LHCN-M2 (cell line): ENCODE measurements around the gene ANKRD63. TPM values are rescaled to one million over a fixed set of nuclear protein-coding genes. Genes with fewer than 3 reads are reported as not detected.

ENCODE experiments used
- DNase-seq: peaks from one replicate; pipeline ENCODE4 v3.0.0-alpha.2; 2012; ENCODE audit warnings: low read depth
- total RNA-seq: library from RNA; depleted of rRNA; stranded (reverse); fragments of >200 nt; gene quantifications from 2 replicates; pipeline ENCODE4 v1.2.3, GENCODE V29; 2014

ANKRD63 gene
- total RNA-seq, 1 experiment from 2014 or later = not detected

DNA sequence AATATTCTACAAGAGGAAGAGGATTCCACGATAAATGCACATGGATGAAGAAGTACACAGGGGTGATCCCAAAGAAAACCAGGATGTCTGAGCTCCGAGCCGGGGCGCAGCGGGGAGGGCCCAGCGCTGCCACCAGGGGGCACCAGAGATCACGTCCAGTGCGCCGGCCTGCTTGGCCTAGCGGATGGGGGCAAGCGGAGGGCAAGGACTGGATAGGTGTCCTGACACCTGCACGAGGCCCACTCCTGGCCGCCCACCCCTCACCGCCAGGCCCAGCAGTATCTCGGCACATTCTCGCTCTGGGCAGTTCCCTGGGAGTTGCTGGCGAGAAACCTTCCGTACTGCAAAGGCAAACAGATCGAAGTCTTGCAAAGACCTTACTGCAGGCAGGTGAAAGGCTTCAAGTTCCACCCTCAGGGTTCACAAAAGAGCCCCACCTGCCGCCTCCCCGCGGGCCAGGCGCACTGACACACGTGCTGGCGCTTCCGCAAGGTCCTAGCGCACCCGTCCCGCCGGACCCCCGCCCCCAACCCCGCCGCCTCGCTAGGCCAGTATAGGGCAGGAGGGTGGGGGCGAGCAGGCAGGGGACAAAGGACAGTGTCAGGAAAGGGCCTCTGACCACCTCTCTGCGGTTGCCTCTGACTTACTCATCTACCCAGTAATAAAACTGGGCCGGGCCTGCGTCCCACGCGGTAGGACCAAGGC lies 3.3 kb downstream of the ANKRD63 start:
- peak; percentile 28 for DNase-seq

DNA sequence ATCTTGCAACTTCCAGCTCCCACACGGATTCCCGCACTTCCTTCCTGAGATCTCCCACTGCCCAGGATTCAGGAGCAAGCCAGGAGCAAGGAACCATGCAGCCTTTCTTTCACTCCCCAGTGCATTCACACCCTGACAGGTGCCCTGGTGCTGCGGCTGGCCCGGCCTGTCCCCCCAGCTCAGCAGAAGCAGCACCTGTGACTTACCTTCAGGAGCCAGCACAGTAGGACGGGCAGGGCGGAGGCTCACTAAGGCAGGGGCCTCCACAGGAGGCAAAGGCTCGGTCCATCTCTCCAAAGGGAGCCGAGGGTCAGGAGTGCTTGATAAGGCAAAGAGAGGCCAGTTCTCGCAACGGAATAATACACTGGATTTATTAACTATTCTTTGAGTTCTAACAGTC lies 4.8 kb downstream of the ANKRD63 start:
- DNase-seq = no peak

DNA sequence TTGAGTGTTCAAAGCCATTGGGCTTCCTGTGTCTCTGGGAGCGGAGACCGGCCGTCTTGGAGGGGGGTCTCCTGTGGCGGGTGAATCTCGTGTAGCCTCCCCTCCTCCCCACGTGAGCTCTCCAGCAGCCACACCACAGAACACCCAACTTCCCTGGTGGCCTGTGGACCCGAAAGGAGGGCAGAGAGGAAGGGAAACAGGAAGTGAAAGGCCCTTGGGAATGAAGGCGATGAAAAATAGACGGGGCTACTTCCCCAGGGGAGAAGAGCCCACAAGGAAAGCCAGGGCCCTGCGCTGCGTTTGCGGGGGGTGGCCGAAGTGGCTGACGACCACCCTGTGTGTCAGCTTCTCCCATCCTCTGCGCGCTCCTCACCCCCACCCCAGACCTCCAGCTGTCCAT lies 5.4 kb downstream of the ANKRD63 start:
- DNase-seq = no peak

DNA sequence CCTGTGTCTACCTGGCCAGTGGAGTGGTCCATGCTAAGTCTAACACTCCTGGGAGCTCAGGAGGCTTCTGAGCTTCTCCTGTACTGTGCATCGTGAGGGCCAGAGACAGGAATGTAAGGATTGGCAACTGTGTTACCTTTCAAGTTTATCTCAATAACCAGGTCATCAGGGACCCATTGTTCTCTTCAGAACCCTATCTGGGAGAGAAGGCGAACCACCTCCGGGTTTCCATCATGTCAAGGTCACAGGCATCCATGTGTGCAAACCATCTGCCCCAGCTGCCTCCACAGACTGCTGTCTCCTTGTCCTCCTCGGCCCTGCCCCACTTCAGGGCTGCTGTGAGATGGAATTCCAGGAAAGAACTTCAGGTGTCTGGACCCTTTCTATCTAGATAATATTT lies 5.9 kb downstream of the ANKRD63 start:
- no peak for DNase-seq

DNA sequence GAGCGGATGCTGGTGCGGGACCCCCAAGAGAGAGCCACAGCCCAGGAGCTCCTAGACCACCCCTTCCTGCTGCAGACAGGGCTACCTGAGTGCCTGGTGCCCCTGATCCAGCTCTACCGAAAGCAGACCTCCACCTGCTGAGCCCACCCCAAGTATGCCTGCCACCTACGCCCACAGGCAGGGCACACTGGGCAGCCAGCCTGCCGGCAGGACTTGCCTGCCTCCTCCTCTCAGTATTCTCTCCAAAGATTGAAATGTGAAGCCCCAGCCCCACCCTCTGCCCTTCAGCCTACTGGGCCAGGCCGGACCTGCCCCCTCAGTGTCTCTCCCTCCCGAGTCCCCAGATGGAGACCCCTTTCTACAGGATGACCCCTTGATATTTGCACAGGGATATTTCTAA lies 6.9 kb downstream of the ANKRD63 start:
- DNase-seq = no peak

DNA sequence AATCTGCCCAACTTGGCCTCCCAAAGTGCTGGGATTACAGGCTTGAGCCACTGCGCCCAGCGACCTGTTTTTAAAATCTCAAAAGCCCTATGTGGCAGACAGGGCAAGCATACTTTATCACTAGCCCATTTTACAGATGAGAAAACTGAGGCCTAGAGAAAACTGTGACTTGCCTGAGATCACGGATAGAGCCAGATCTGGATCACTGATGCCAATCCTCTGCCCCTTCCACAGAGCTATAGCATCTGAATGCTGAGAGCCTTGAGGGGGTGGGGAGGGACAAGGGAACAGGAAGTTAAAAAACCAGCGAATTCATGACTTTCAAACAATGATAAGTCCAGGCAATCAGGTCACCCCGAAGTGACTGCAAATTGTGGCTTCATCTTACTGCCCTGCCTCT lies 7.3 kb downstream of the ANKRD63 start:
- no peak for DNase-seq

DNA sequence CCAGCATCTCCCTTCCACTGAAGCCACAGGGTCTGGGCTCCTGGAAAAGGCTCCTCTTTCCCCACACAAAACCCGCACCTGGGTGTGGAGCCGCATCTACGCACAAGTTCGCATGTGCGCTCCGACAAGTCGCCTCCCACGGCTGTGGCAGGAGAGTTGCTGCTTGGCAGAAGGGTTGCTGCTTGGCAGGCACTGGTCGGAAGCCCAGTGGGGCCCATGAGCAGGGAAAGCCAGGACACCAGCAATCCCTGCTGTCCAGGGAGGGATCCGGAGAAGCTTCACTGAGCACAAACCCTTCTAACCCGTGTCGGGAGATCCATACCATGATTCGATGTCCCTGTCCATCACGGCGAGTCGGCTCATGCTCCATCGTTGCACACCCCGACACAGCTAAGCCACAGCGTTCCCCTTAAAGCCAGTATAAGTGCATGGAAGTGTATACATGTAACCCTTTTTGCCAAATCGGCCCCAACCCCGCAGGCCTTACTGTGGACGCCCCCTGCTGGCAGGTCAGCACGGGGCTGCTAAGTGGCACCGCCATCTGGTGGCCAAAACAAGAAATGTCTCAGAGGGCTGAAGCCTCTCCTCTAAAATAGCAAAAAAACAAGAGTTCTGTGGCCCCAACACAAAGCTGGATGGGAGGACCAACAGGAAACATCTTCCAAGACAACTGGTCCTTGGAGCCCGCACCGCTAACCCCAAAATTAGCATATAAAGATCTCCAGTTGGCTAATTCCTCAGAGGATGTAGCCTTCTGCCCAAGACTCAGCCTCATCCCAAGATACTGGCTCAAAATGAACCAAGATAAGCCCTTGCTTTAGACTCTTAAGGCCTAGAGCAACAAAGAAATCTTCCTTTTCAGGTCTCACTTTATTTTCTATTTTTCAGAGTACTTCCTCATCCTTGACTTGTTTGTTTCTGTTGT lies 8.3 kb downstream of the ANKRD63 start:
- DNase-seq = peak; percentile 67

DNA sequence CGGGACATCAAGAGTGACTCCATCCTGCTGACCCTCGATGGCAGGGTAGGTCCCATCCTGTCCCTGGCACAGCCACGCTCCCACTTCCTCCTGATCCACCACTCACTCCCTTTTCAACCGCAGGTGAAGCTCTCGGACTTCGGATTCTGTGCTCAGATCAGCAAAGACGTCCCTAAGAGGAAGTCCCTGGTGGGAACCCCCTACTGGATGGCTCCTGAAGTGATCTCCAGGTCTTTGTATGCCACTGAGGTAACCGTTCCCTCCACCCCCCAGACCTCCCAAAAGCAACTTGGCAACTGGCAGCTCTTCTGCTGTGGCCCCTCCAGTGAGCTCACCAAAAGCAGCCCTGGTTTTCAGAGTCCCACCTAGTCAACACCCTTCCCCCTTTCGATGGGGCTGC lies 9.4 kb downstream of the ANKRD63 start:
- no peak for DNase-seq

DNA sequence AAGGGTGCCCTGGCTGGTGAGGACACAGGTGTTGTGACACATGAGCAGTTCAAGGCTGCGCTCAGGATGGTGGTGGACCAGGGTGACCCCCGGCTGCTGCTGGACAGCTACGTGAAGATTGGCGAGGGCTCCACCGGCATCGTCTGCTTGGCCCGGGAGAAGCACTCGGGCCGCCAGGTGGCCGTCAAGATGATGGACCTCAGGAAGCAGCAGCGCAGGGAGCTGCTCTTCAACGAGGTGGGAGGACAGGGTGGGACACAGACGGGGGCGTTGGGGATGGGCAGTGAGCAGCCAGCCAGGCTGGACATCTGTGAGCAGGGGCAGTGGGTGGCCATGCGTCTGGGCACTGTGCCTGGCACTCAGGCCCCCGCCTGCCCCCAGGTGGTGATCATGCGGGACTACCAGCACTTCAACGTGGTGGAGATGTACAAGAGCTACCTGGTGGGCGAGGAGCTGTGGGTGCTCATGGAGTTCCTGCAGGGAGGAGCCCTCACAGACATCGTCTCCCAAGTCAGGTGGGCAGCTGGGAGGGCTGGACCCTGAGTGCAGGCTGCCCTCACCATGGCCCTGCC lies 10.3 kb downstream of the ANKRD63 start:
- DNase-seq = no peak

DNA sequence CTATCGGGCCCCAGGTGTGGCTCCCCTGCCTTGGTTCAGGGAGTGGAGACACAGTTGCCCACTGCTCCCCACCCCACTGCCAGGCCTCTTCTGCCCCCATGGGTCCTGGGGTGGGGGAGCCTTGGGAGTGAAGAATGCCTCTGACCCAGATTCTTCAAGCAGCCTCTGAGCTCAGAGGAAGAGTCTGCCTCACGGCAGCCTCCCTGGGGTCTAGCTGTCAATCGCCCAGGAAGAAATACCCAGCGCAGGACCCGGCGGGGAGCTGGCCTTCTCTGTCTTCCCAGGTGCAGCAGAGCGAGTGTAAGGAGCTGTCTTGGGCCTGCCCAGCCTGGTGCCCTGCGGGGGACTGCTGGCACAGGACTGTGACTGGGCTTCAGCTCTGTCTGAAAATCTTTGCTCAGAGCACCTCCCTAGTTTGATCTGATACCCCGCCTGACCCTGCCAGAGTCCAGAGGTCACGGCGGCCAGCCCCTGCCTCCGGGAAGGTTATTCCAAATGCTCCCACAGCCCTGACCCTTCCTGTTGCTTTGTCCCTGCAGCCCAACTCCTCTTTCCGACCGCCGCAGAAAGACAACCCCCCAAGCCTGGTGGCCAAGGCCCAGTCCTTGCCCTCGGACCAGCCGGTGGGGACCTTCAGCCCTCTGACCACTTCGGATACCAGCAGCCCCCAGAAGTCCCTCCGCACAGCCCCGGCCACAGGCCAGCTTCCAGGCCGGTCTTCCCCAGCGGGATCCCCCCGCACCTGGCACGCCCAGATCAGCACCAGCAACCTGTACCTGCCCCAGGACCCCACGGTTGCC lies 11.0 kb downstream of the ANKRD63 start:
- no peak for DNase-seq

DNA sequence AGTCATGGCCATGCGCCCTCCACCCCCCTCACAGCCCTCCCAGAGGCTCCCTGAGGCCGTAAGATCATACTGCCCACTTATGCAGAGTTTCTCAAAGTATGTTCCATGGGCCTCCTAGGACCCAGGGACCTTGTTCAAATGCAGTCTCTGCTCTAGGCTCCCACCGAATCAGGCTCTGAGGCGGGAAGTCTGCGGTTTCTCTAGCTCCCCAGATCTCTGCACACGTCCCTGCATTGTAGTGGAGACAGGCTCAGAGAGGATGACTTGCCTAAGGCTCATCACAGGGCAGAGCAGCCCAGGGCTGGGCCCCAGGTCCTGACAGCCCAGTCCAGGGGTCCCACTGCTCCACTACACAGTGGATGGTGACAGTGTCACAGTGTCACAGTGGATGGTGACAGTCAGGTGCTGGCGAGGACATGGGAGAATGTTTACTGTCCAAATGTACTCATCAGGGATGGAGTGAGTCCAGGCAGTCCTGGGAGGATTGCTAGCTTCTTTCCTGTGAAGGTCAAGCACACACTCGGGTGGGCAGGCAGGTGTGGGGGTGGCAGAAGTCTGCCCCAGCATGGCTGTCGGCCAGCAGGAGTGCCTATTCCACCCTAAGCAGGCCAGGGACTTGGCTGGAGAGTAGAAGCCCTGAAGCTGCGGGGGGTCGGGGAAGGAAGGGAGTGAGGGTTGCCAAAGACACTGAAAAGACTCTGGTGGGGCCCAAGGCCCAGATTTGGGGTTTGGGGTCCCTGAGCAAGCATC lies 12.4 kb downstream of the ANKRD63 start:
- peak; percentile 30 for DNase-seq

DNA sequence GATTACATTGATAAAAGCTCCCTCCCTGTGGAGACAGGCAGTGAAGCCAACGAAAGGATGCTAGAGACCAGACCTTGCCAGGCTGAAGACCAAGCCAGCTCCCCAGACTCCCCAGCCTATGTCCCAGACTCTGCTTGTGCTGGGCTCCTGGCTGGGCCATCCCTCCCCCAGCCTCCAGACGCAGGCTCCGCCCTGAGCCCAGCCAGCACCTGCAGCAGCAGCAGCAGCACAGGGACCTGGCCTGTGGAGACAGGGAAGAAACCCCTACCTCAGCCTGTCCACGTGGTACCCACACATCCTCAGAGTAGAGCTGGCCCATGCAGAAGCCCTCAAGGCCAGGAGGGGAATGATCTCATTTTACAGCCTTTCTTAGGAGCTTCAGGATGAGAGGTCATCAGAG lies 13.3 kb downstream of the ANKRD63 start:
- DNase-seq = no peak

DNA sequence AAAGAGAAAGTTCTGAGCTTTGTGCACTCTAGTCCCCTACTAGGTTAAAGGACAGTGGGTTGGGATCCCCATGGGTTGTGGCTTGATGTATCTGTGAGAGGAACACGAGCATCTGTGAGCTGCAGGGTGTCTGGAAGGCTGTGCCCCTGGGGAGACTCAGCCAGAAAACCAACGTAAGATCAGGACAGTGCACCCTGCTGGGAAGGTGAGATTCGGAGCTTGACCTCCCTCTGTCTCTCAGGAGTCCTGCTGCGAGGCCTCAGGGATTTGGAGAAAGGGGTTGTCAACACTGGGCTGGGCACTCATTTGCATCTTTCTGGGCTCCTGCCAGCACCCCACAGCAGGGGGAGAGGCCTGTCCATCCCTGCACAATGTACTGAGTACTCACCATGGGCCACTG lies 15.2 kb downstream of the ANKRD63 start:
- DNase-seq = no peak

DNA sequence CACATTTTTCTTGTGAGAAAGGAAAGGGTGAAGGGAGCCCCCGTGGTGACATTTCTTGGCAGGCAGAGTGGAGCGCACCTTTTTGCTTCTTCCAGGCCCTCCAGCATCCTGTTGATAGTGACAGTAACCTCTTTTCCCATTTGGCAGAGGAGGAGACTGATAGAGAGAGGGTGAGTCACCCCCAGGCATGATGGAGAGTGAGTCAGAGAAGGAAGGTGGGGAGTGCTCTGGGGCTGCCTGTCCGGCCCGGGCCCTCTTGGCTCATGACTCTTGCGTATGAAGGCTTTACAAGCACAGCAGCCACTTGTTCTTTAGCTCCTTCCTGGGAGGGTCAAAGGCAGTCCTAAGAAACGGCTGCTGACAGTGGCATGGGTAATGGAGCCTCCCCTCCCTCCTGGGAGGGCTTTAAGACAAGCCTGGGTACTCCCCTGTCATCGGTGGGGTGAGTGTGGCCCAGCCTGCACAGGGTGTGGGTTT lies 16.0 kb downstream of the ANKRD63 start:
- peak; percentile 86 for DNase-seq

DNA sequence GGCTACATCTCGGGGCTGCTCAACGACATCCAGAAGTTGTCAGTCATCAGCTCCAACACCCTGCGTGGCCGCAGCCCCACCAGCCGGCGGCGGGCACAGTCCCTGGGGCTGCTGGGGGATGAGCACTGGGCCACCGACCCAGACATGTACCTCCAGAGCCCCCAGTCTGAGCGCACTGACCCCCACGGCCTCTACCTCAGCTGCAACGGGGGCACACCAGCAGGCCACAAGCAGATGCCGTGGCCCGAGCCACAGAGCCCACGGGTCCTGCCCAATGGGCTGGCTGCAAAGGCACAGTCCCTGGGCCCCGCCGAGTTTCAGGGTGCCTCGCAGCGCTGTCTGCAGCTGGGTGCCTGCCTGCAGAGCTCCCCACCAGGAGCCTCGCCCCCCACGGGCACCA lies 17.0 kb downstream of the ANKRD63 start:
- DNase-seq = no peak

DNA sequence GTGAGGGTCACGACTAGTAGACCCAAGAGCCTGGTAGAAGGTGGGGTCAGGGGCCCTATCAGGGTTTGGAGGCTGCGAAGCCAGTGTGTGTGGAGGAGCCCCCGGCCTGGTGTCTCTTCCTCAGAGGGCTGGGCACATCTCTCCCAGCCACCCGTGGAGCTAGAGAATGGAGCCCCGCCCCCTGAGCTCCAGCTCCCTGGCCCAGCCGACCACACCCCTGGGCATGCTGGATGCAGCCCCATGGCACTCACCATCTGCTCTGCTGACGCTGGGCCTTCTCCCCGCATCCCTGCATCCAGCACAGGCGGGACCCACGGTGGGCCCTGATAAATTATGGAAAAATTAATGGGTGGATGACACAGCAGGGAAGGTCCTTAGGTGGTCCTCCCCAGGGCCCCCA lies 17.5 kb downstream of the ANKRD63 start:
- no peak for DNase-seq

DNA sequence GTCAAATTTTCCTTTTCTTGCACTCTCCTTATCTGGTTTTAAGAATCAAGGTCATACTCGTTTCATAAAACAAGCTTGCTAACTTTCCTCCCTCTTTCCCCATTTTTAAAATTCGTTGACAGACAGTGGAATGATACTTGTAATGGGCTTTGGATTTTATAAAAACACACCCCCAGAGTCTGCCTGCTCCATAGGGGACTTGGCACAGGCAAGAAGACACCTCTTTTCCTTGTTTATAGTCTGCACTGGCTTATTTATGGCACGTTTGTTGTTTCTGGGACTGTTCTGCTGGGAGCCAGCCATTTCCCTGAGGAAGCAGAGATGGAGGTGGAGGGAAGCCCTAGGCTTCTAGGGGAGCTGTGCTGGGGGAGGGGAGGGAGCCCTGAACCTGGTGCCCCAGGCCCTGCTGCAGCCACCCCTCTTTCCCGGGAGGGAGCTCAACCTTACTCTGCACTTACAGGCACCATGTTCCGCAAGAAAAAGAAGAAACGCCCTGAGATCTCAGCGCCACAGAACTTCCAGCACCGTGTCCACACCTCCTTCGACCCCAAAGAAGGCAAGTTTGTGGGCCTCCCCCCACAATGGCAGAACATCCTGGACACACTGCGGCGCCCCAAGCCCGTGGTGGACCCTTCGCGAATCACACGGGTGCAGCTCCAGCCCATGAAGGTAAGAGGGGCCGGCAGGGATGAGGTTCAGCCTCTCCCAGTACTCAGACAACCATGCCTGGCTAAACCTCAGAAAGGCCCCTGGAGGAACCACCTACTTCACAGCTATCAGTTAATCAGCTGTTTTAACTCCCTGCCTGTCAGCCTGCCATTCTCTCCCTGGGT lies 18.3 kb downstream of the ANKRD63 start:
- no peak for DNase-seq

DNA sequence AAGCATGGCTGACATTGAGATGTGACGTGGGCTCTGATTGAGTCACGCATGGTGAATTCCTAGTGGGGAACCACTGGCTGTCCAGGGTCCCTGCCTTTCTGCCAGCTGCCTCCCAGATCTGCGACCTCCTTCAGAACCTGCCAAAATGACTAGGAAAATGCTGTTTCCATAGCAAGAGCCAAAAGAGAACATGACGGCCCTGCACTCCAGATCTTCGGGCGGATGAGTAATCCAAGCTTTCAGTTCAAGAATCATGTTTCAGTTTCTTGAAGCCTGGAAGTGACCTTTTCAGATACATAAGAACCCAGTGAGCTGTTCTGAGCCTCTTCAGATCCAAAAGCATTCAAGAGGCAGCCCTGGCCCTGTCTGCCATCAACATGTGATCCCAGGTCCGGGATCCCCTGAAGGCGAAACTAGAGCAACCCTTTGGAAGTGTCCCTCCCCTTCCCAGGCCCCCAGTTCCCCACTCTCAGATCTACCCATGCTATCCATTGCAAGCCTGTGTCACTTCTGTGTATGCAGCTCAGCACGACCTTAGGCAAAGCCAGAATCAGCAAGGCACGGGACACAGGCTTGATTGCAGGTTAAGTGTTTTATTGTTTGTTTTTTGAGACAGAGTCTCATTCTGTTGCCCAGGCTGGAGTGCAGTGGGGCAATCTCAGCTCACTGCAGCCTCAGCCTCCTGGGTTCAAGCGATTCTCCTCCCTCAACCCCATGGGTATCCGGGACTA lies 19.7 kb downstream of the ANKRD63 start:
- peak; percentile 74 for DNase-seq

DNA sequence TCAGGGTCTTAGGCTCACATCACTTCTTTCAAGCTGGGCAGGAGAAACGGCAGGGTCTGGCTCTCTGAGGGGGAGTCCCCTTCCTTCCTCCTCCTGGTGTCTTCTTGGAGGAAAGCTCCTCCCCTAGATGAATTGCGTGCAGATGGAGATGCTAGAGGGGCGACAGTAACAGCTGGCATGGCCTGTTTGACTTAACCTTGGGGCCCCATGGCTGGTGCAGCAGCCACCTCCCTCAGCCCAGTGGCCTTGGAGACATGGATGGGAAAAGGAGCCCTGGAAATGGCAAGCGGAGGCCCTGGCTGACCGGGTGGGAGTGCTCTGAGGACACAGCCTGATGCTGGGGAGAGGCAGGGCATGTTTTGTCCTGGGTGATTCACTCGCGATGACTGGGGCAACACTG lies 23.8 kb downstream of the ANKRD63 start:
- no peak for DNase-seq
